Panc1 (cell line): ENCODE measurements around the gene STARD7. TPM values are rescaled to one million over a fixed set of nuclear protein-coding genes. Genes with fewer than 3 reads are reported as not detected.

ENCODE experiments used
- ATAC-seq: fragments of 200-7000 bp; cut with Tn5 transposase; 2 replicates; pipeline ENCODE4 v1.9.1; 2020; ENCODE audit warnings: mild to moderate bottlenecking, moderate library complexity
- BruUV-seq: library from RNA; stranded (reverse); fragments of 400-500 nt; replicated peaks from 2 replicates; lab custom pipeline; 2021; lab: Mats Ljungman, UMichigan
- CTCF ChIA-PET: fragments of 300-600 bp; sonication (Branson Sonifier 250); formaldehyde crosslinking; loops from one replicate; lab custom pipeline; 2022; ENCODE audit warnings: antibody characterized with exemption; lab: Charles Lee
- POLR2A ChIA-PET: fragments of 300-600 bp; sonication (Branson Sonifier 250); formaldehyde crosslinking; loops from one replicate; lab custom pipeline; 2022; ENCODE audit warnings: antibody characterized with exemption; lab: Charles Lee
- DNase-seq: peaks from one replicate; pipeline ENCODE4 v3.0.0-alpha.2; 2010; ENCODE audit warnings: low read depth, low spot score
- H3K27ac ChIP-seq: 2 replicates; pipeline ENCODE4 v1.5.1; 2011; ENCODE audit warnings: mild to moderate bottlenecking, low read length, inconsistent platforms
- H3K27me3 ChIP-seq: fragments of 200-500 bp; sonication (Bioruptor generic); 2 replicates; pipeline ENCODE4 v1.6.0; 2014; ENCODE audit warnings: low read length, inconsistent platforms; ENCODE audit not compliant: control insufficient read depth, insufficient read depth
- H3K36me3 ChIP-seq: fragments of 200-500 bp; sonication (Bioruptor generic); 2 replicates; pipeline ENCODE4 v1.5.1; 2014; ENCODE audit warnings: inconsistent platforms, mild to moderate bottlenecking, low read length, moderate library complexity; ENCODE audit not compliant: control insufficient read depth, insufficient read depth
- H3K4me1 ChIP-seq: 2 replicates; pipeline ENCODE4 v1.5.1; 2011; ENCODE audit warnings: inconsistent platforms, mild to moderate bottlenecking, low read length, moderate library complexity; ENCODE audit not compliant: control insufficient read depth, insufficient read depth
- H3K4me3 ChIP-seq, 2 experiments: 2 replicates each; pipeline ENCODE4 v1.5.1; 2011 to 2012; ENCODE audit warnings: low read depth in 2 of 2, low read length in 2 of 2, mild to moderate bottlenecking in 2 of 2, inconsistent platforms in 1 of 2, moderate library complexity in 1 of 2
- H3K9me3 ChIP-seq: fragments of 200-500 bp; sonication (Bioruptor generic); 2 replicates; pipeline ENCODE4 v1.5.1; 2014; ENCODE audit warnings: low read depth, mild to moderate bottlenecking, inconsistent platforms, low read length, moderate library complexity; ENCODE audit not compliant: control insufficient read depth, insufficient read depth
- POLR2AphosphoS5 ChIP-seq: IDR thresholded peaks from 2 replicates; pipeline ENCODE4 v1.6.1; 2012; ENCODE audit warnings: mild to moderate bottlenecking, low read depth, low read length, moderate library complexity
- SIN3A ChIP-seq: IDR thresholded peaks from 2 replicates; pipeline ENCODE4 v1.6.1; 2012; ENCODE audit warnings: low read depth, mild to moderate bottlenecking, low read length, moderate library complexity, borderline replicate concordance; ENCODE audit not compliant: insufficient read depth
- TCF7L2 ChIP-seq: IDR thresholded peaks from 2 replicates; pipeline ENCODE4 v1.6.1; 2011; ENCODE audit warnings: mild to moderate bottlenecking, low read depth, low read length, inconsistent platforms
- in situ Hi-C: cut with HindIII; loops from 2 replicates; pipeline ENCODE4 v1.10.0; 2016; ENCODE audit warnings: low sequenced_read_pairs, low pct_unique_long_range_greater_than_20kb
- intact Hi-C: fragments of 100-400 bp; cut with micrococcal nuclease; formaldehyde crosslinking; loops from one replicate; pipeline ENCODE4 v1.10.0; 2022; ENCODE audit not compliant: unreplicated experiment
- total RNA-seq: library from RNA; stranded (reverse); gene quantifications from one replicate; pipeline ENCODE4 v1.2.1, GENCODE V29; 2021; ENCODE audit not compliant: unreplicated experiment
- TF ChIP-seq, protein P1 (sequence below), 2 experiments: IDR thresholded peaks; 2 replicates each; pipeline ENCODE4 v1.6.1; 2011 to 2012; ENCODE audit warnings: low read depth in 2 of 2, control low read depth in 1 of 2, low read length in 1 of 2, mild to moderate bottlenecking in 1 of 2, moderate library complexity in 1 of 2; ENCODE audit not compliant: insufficient read depth in 1 of 2
- TF ChIP-seq, protein P2 (sequence below): fragments of 450-650 bp; IDR thresholded peaks from 2 replicates; pipeline ENCODE4 v1.5.1; 2017; ENCODE audit warnings: mild to moderate bottlenecking

STARD7 gene
- total RNA-seq, 1 experiment from 2014 or later, result 133 TPM

DNA sequence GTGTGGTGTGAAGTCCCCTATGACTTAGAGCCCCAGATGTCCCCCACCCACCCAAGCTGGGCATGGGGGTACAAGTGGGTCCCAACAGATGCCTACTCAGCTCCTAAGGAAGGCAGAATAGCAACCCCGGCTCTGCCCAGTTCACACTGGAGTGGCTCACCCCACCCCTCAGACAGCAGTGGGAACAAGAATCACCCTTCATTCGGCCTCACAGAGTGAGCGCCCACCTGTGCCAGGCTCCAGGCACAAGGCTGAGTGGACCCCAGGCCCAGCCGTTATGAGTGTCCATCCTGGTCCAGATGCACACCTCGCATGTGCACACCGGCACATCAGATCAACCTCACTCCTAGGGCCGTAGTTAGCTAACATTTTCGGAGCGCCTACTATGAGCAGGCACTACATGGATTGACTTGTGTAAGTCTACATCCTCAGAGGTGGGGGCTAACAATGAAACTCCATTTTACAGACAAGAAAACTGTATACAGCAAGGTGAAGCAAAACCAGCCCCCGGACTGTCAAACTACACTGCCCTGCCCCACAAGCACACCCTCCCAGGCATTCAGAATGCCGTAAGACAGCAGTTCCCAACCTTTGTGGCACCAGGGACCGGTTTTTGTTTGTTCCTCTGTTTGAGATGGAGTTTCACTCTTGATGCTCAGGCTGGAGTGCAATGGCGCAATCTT lies 67.5 kb downstream of the STARD7 start:
- no peak overlapping the region for H3K4me3 ChIP-seq
- in situ Hi-C loops, result no loop called here
- POLR2A ChIA-PET, result interaction anchor here (0.6 kb wide), 1 partner anchor 119 kb away, joined by 3 read pairs; no protein-coding TSS in a partner anchor
- TF ChIP-seq, protein P1, sequence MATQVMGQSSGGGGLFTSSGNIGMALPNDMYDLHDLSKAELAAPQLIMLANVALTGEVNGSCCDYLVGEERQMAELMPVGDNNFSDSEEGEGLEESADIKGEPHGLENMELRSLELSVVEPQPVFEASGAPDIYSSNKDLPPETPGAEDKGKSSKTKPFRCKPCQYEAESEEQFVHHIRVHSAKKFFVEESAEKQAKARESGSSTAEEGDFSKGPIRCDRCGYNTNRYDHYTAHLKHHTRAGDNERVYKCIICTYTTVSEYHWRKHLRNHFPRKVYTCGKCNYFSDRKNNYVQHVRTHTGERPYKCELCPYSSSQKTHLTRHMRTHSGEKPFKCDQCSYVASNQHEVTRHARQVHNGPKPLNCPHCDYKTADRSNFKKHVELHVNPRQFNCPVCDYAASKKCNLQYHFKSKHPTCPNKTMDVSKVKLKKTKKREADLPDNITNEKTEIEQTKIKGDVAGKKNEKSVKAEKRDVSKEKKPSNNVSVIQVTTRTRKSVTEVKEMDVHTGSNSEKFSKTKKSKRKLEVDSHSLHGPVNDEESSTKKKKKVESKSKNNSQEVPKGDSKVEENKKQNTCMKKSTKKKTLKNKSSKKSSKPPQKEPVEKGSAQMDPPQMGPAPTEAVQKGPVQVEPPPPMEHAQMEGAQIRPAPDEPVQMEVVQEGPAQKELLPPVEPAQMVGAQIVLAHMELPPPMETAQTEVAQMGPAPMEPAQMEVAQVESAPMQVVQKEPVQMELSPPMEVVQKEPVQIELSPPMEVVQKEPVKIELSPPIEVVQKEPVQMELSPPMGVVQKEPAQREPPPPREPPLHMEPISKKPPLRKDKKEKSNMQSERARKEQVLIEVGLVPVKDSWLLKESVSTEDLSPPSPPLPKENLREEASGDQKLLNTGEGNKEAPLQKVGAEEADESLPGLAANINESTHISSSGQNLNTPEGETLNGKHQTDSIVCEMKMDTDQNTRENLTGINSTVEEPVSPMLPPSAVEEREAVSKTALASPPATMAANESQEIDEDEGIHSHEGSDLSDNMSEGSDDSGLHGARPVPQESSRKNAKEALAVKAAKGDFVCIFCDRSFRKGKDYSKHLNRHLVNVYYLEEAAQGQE (IDR thresholded peaks at IDR 0.05; ENCODE audit: insufficient read depth in 1 of 2, low read depth in 2 of 2, low read length in 1 of 2), result no peak
- TF ChIP-seq SIN3A (no peak), POLR2AphosphoS5 (no peak), TCF7L2 (no peak)
- TF ChIP-seq, protein P2, sequence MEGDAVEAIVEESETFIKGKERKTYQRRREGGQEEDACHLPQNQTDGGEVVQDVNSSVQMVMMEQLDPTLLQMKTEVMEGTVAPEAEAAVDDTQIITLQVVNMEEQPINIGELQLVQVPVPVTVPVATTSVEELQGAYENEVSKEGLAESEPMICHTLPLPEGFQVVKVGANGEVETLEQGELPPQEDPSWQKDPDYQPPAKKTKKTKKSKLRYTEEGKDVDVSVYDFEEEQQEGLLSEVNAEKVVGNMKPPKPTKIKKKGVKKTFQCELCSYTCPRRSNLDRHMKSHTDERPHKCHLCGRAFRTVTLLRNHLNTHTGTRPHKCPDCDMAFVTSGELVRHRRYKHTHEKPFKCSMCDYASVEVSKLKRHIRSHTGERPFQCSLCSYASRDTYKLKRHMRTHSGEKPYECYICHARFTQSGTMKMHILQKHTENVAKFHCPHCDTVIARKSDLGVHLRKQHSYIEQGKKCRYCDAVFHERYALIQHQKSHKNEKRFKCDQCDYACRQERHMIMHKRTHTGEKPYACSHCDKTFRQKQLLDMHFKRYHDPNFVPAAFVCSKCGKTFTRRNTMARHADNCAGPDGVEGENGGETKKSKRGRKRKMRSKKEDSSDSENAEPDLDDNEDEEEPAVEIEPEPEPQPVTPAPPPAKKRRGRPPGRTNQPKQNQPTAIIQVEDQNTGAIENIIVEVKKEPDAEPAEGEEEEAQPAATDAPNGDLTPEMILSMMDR, result no peak
- BruUV-seq, result no TSS peak
- DNase-seq (no peak), ATAC-seq (no peak)
- CTCF ChIA-PET, result interaction anchor here (1.1 kb wide), 1 partner anchor 33 kb away, joined by 5 read pairs; no protein-coding TSS in a partner anchor
- no peaks in the 10 kb centered on the region for H3K36me3 ChIP-seq
- H3K27me3 ChIP-seq, result no peaks in the 10 kb centered on the region
- intact Hi-C loops, result no loop called here
- no peaks in the 10 kb centered on the region for H3K9me3 ChIP-seq
- H3K4me1 ChIP-seq, result peaks cover 6% of the 10 kb centered on the region
- H3K27ac ChIP-seq, result no peak overlapping the region

DNA sequence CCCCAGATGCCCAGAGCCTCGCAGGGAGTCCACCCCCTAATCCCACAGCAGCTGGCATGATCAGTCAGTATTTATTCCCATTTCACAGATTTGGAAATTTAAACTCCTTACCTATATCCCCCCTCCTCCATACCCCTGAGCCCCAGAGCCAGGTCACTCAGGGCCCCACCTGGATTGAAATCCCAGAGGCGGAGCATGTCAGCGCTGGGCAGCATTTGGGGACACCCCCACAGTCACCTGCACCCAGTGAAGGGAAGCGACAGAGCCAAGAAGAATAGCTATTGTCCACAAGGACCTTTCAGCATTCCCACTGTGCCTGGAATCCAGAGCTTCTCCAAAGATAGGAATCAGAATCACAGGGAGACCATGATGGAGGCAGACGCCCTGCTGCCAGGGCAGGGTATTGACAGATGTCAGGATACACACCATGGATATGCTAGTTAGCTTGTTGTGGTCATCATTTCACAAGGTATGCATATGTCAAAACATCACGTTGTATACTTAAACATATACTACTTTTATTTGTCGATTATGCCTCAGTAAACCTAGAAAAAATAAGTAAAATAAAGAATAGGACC lies 69.4 kb downstream of the STARD7 start:
- Histone ChIP-seq H3K4me3 (no peak overlapping the region), H3K27ac (no peak overlapping the region), H3K4me1 (no peaks in the 10 kb centered on the region), H3K36me3 (no peaks in the 10 kb centered on the region), H3K9me3 (no peaks in the 10 kb centered on the region), H3K27me3 (no peaks in the 10 kb centered on the region)
- intact Hi-C loops (no loop called here), in situ Hi-C loops (no loop called here)
- DNase-seq (no peak), ATAC-seq (no peak)
- TF ChIP-seq, protein P2, result no peak
- TF ChIP-seq TCF7L2, result no peak
- BruUV-seq, result no TSS peak
- ChIA-PET CTCF (interaction anchor here (0.8 to 3.9 kb wide), 2 partner anchors 8 to 35 kb away, joined by 5 to 55 read pairs; no protein-coding TSS in a partner anchor), POLR2A (interaction anchor here (1.2 kb wide), 1 partner anchor 37 kb away, joined by 5 read pairs; no protein-coding TSS in a partner anchor)
